ENCODE measurements around the gene ABCC2. TPM values are rescaled to one million over a fixed set of nuclear protein-coding genes. Genes with fewer than 3 reads are reported as not detected.

ABCC2 gene
- polyA plus RNA-seq, 1 donor (not counting 4 experiments of a cell fraction or from before 2014, with no cell fraction given), result 2.5 TPM

DNA sequence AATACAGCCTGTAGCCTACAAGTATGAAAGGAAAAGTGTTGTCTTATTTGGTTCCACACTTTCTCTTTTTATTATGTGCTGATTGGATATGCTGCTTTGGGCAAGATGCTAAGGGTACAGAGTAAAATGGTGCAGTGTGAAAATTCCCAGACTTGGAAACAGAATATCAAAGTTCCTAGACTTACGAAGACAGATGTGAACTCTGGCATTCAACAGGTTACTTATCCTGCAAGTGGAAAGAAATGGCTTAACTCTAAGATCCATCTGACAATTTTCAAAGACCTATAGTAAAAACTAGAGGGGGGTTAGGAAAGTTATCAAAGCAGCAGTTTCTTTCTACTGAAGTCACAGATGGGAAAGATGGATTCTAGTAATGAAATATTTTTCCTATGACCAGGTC lies 26.3 kb upstream of the ABCC2 start:
- no peak overlapping the region for H3K4me3 ChIP-seq (ENCODE audit: control insufficient read depth in 2 of 3, extremely low read depth in 1 of 3, insufficient read depth in 2 of 3, low read depth in 1 of 3, low read length in 3 of 3)
- H3K4me1 ChIP-seq (ENCODE audit: control insufficient read depth, extremely low read depth, insufficient read depth, low read length), result peaks cover 8% of the 10 kb centered on the region
- dilution Hi-C loops (cut with MboI; ENCODE audit: extremely low pct_ligation_motif_present, low sequenced_read_pairs), result no loop called here
- no peaks in the 10 kb centered on the region for H4K20me1 ChIP-seq (ENCODE audit: control insufficient read depth, extremely low read depth, insufficient read depth, low read length)
- no peaks in the 10 kb centered on the region for H3K9me3 ChIP-seq (ENCODE audit: control insufficient read depth, low read depth, low read length)
- peaks cover 6 to 11% of the 10 kb centered on the region in 2 experiments for H3K36me3 ChIP-seq (ENCODE audit: control insufficient read depth in 2 of 2, extremely low read depth in 1 of 2, insufficient read depth in 2 of 2, low read length in 2 of 2)
- no peaks in the 10 kb centered on the region for H3K79me2 ChIP-seq (ENCODE audit: control insufficient read depth, insufficient read depth, low read length)
- H3K4me2 ChIP-seq (ENCODE audit: control insufficient read depth, extremely low read depth, insufficient read depth, low read depth, low read length), result no peak overlapping the region
- H3K27ac ChIP-seq (ENCODE audit: control insufficient read depth, insufficient read depth, low read length), result no peak overlapping the region
- no peaks in the 10 kb centered on the region for H3K9me1 ChIP-seq (ENCODE audit: control insufficient read depth, extremely low read depth, insufficient read depth, low read length)
- no peak overlapping the region for H3K9ac ChIP-seq (ENCODE audit: control insufficient read depth, extremely low read depth, insufficient read depth, low read length)
- no peaks in the 10 kb centered on the region for H3K27me3 ChIP-seq (ENCODE audit: control insufficient read depth, extremely low read depth, insufficient read depth, low read length)
- TF ChIP-seq EZH2 (IDR thresholded peaks at IDR 0.05; ENCODE audit: low read length), result no peak
- TF ChIP-seq, protein P1, sequence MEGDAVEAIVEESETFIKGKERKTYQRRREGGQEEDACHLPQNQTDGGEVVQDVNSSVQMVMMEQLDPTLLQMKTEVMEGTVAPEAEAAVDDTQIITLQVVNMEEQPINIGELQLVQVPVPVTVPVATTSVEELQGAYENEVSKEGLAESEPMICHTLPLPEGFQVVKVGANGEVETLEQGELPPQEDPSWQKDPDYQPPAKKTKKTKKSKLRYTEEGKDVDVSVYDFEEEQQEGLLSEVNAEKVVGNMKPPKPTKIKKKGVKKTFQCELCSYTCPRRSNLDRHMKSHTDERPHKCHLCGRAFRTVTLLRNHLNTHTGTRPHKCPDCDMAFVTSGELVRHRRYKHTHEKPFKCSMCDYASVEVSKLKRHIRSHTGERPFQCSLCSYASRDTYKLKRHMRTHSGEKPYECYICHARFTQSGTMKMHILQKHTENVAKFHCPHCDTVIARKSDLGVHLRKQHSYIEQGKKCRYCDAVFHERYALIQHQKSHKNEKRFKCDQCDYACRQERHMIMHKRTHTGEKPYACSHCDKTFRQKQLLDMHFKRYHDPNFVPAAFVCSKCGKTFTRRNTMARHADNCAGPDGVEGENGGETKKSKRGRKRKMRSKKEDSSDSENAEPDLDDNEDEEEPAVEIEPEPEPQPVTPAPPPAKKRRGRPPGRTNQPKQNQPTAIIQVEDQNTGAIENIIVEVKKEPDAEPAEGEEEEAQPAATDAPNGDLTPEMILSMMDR (optimal IDR thresholded peaks at IDR 0.05 in 1 of 3, IDR thresholded peaks at IDR 0.05 in 1 of 3, conservative IDR thresholded peaks at IDR 0.05 in 1 of 3; ENCODE audit: extremely low read depth in 1 of 3, insufficient read depth in 2 of 3, low read length in 3 of 3), result no peak
- H2AFZ ChIP-seq (ENCODE audit: control insufficient read depth, low read length), result no peak overlapping the region
- DNase-seq (ENCODE audit: low read depth, low spot score) (no peak), FAIRE-seq (no peak)

DNA sequence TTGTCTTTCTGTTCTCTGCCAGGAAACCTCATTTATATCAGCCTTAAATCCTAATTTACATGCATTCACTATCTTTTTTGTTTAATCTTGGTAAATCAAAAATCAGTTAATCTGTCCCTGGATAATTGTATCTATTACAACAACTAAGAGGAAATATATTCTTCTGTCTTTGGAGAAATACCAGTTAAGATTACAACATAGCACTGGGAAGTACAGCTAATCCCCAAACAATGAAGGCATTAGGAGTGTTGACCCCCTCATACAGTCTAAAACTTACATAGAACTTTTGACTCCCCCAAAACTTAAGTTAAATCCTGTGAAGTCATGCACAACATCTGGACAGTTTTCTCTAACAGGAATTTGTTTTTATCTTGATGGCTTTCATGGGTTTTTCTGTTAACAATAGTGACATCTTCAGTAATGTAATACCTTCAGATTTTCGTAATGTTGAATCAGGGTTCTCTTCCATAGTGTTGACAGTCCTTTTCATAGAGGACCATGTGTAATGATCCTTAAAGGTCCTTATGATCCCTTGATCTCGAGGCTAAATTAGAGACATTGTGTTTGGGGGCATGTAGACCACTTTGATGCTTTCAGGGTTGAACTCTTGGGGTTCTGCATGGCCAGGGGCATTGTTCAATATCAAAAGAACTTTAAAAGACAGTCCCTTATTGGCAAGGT lies 24.1 kb upstream of the ABCC2 start:
- dilution Hi-C loops (cut with MboI; ENCODE audit: extremely low pct_ligation_motif_present, low sequenced_read_pairs), result no loop called here
- Histone ChIP-seq H2AFZ (ENCODE audit: control insufficient read depth, low read length) (no peak overlapping the region), H4K20me1 (ENCODE audit: control insufficient read depth, extremely low read depth, insufficient read depth, low read length) (no peaks in the 10 kb centered on the region), H3K9me3 (ENCODE audit: control insufficient read depth, low read depth, low read length) (no peaks in the 10 kb centered on the region), H3K4me3 (ENCODE audit: control insufficient read depth in 2 of 3, extremely low read depth in 1 of 3, insufficient read depth in 2 of 3, low read depth in 1 of 3, low read length in 3 of 3) (no peak overlapping the region), H3K4me1 (ENCODE audit: control insufficient read depth, extremely low read depth, insufficient read depth, low read length) (peaks cover 8% of the 10 kb centered on the region), H3K79me2 (ENCODE audit: control insufficient read depth, insufficient read depth, low read length) (no peaks in the 10 kb centered on the region), H3K9me1 (ENCODE audit: control insufficient read depth, extremely low read depth, insufficient read depth, low read length) (no peaks in the 10 kb centered on the region), H3K27ac (ENCODE audit: control insufficient read depth, insufficient read depth, low read length) (no peak overlapping the region), H3K9ac (ENCODE audit: control insufficient read depth, extremely low read depth, insufficient read depth, low read length) (no peak overlapping the region), H3K27me3 (ENCODE audit: control insufficient read depth, extremely low read depth, insufficient read depth, low read length) (no peaks in the 10 kb centered on the region), H3K4me2 (ENCODE audit: control insufficient read depth, extremely low read depth, insufficient read depth, low read depth, low read length) (no peak overlapping the region), H3K36me3 (ENCODE audit: control insufficient read depth in 2 of 2, extremely low read depth in 1 of 2, insufficient read depth in 2 of 2, low read length in 2 of 2) (peaks cover 0 to 7% of the 10 kb centered on the region in 2 experiments)
- no peak for FAIRE-seq
- TF ChIP-seq, protein P1 (optimal IDR thresholded peaks at IDR 0.05 in 1 of 3, IDR thresholded peaks at IDR 0.05 in 1 of 3, conservative IDR thresholded peaks at IDR 0.05 in 1 of 3; ENCODE audit: extremely low read depth in 1 of 3, insufficient read depth in 2 of 3, low read length in 3 of 3), result no peak
- no peak for TF ChIP-seq EZH2 (IDR thresholded peaks at IDR 0.05; ENCODE audit: low read length)
- no peak for DNase-seq (ENCODE audit: low read depth, low spot score)

Measured in keratinocyte (primary cell).